ENCODE results near the gene ACAD8. TPM values are rescaled to one million over a fixed set of nuclear protein-coding genes. Genes with fewer than 3 reads are reported as not detected.

The ACAD8 gene
- total RNA-seq (ENCODE audit: unreplicated experiment): 48.0 TPM
- long read RNA-seq, transcript ACAD8-201 (11 exons, 2,249 nt): major isoform, 21 of 37 reads
- long read RNA-seq, partial matches to known transcripts: 0 of 37 reads
- long read RNA-seq, other reads (novel, unspliced or antisense): 16 of 37 reads

GRCh38 chr11:134253188-134253993 is at the start of gene ACAD8, which contains the start of gene THYN1:
Gene ACAD8, plus strand, starts transcription at chr11:134253568. Its CDS starts 33 bp downstream, at chr11:134253601.
Gene THYN1, minus strand, starts transcription at chr11:134253352. Its CDS starts 470 bp downstream, at chr11:134252882.
- Mint-ChIP-seq H3K4me3 (ENCODE audit: unreplicated experiment) (peak within 1 kb of the TSS; percentile 98), H3K4me1 (ENCODE audit: low read depth, unreplicated experiment) (peaks cover 14% of the 10 kb centered on the region), H3K27ac (ENCODE audit: unreplicated experiment) (peak within 1 kb of the TSS; percentile 83), H3K36me3 (ENCODE audit: unreplicated experiment) (no peaks in the 10 kb centered on the region), H3K9me3 (ENCODE audit: unreplicated experiment) (peaks cover 4% of the 10 kb centered on the region), H3K27me3 (ENCODE audit: unreplicated experiment) (no peaks in the 10 kb centered on the region)
- peak; percentile 12 for TF ChIP-seq CTCF (IDR thresholded peaks at IDR 0.05; ENCODE audit: partially characterized antibody, unreplicated experiment)
- DNase-seq: peak; percentile 99

- DNase-seq: no peak
- Mint-ChIP-seq H3K4me3 (ENCODE audit: unreplicated experiment) (no peak overlapping the region), H3K27ac (ENCODE audit: unreplicated experiment) (no peak overlapping the region), H3K4me1 (ENCODE audit: low read depth, unreplicated experiment) (no peaks in the 10 kb centered on the region), H3K9me3 (ENCODE audit: unreplicated experiment) (no peaks in the 10 kb centered on the region), H3K27me3 (ENCODE audit: unreplicated experiment) (no peaks in the 10 kb centered on the region), H3K36me3 (ENCODE audit: unreplicated experiment) (no peaks in the 10 kb centered on the region)
- TF ChIP-seq CTCF (IDR thresholded peaks at IDR 0.05; ENCODE audit: partially characterized antibody, unreplicated experiment): no peak
Measured at GRCh38 chr11:134205729-134206128, 47.6 kb upstream of the ACAD8 start.

- Mint-ChIP-seq H3K4me1 (ENCODE audit: low read depth, unreplicated experiment) (no peaks in the 10 kb centered on the region), H3K27me3 (ENCODE audit: unreplicated experiment) (no peaks in the 10 kb centered on the region), H3K4me3 (ENCODE audit: unreplicated experiment) (no peak overlapping the region), H3K36me3 (ENCODE audit: unreplicated experiment) (no peaks in the 10 kb centered on the region), H3K9me3 (ENCODE audit: unreplicated experiment) (no peaks in the 10 kb centered on the region), H3K27ac (ENCODE audit: unreplicated experiment) (no peak overlapping the region)
- no peak for DNase-seq
- no peak for TF ChIP-seq CTCF (IDR thresholded peaks at IDR 0.05; ENCODE audit: partially characterized antibody, unreplicated experiment)
Measured at GRCh38 chr11:134206185-134206584, 47.2 kb upstream of the ACAD8 start.

GRCh38 chr11:134207538-134208239 is 45.7 kb upstream of the ACAD8 start:
- Mint-ChIP-seq H3K4me3 (ENCODE audit: unreplicated experiment) (no peak overlapping the region), H3K9me3 (ENCODE audit: unreplicated experiment) (no peaks in the 10 kb centered on the region), H3K36me3 (ENCODE audit: unreplicated experiment) (no peaks in the 10 kb centered on the region), H3K27ac (ENCODE audit: unreplicated experiment) (no peak overlapping the region), H3K27me3 (ENCODE audit: unreplicated experiment) (no peaks in the 10 kb centered on the region), H3K4me1 (ENCODE audit: low read depth, unreplicated experiment) (no peaks in the 10 kb centered on the region)
- DNase-seq: peak; percentile 76
- peak; percentile 92 for TF ChIP-seq CTCF (IDR thresholded peaks at IDR 0.05; ENCODE audit: partially characterized antibody, unreplicated experiment)

All from glutamatergic neuron (in vitro differentiated cells).